Duodenal mucosa (tissue), 2 donors: ENCODE results near the gene MVB12B.

ENCODE experiments used
- H3K27ac ChIP-seq: one replicate; pipeline ENCODE4 v1.7.0; 2013; ENCODE audit warnings: low read depth, low read length
- H3K27me3 ChIP-seq, 2 donors: one replicate each; pipeline ENCODE4 v1.7.0; 2013; ENCODE audit warnings: low read length in 2 of 2, control low read depth in 1 of 2; ENCODE audit not compliant: insufficient read depth in 2 of 2, control insufficient read depth in 1 of 2
- H3K36me3 ChIP-seq, 2 donors: one replicate each; pipeline ENCODE4 v1.7.0; 2013; ENCODE audit warnings: low read length in 2 of 2, control low read depth in 1 of 2; ENCODE audit not compliant: insufficient read depth in 2 of 2, control insufficient read depth in 1 of 2
- H3K4me1 ChIP-seq, 2 donors: one replicate each; pipeline ENCODE4 v1.7.0; 2013; ENCODE audit warnings: low read length in 2 of 2, control low read depth in 1 of 2; ENCODE audit not compliant: insufficient read depth in 2 of 2, control insufficient read depth in 1 of 2
- H3K4me3 ChIP-seq, 2 donors: one replicate each; pipeline ENCODE4 v1.7.0; 2013; ENCODE audit warnings: low read length in 2 of 2, low read depth in 1 of 2
- H3K9ac ChIP-seq, 2 donors: one replicate each; pipeline ENCODE4 v1.7.0; 2013; ENCODE audit warnings: low read length in 2 of 2, low read depth in 1 of 2
- H3K9me3 ChIP-seq, 2 donors: one replicate each; pipeline ENCODE4 v1.7.0; 2013; ENCODE audit warnings: low read length in 2 of 2, control low read depth in 1 of 2; ENCODE audit not compliant: control insufficient read depth in 1 of 2

The MVB12B gene

DNA sequence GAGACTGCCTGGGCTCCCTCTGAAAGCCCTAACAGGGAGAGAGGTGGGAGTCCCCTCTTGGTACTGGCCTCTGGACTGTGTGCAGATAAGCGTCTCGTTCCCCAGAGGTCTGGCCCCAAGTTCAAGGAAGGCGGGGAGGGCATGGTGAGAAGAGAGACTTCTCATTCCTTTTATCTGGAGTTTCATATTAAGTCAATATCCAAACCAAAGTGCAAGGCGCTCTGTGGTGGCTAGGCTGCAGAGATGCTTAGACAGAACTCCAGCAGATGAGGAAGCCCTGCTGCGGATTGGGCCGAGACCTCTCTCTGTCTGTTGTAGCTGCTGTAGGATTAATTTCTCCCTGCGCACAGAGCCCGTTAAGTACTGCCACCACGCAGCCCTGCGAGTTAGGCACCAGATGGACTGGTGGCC lies 16.0 kb downstream of the MVB12B start:
- Histone ChIP-seq H3K9ac (no peak overlapping the region), H3K9me3 (no peaks in the 10 kb centered on the region), H3K36me3 (peaks cover 0 to 10% of the 10 kb centered on the region in 2 donors), H3K4me3 (no peak overlapping the region), H3K4me1 (peaks cover 8 to 15% of the 10 kb centered on the region in 2 donors), H3K27ac (no peak overlapping the region), H3K27me3 (no peaks in the 10 kb centered on the region)

DNA sequence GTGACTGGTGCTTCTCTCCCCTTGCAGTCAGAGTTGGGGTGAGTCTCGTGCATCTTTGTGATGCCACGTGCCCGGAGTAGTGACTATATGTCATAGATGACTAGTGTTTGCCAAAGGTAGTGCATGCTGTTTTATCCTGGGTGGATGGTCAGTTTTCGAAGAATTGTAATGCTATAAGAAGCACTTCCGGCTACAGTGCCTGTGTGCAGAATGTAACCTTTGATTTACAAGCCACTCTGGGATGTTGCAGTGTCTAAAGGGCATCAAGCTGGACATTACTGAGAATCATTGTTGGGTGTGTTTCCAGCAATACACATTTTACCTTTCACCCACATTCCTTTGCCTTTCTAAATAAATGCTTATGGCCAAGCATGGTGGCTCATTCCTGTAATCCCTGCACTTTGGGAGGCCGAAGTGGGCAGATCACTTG lies 16.7 kb downstream of the MVB12B start:
- no peak overlapping the region for H3K4me3 ChIP-seq
- H3K27me3 ChIP-seq: no peaks in the 10 kb centered on the region
- peaks cover 0 to 10% of the 10 kb centered on the region in 2 donors for H3K36me3 ChIP-seq
- no peak overlapping the region for H3K9ac ChIP-seq
- H3K9me3 ChIP-seq: no peaks in the 10 kb centered on the region
- H3K4me1 ChIP-seq: peaks cover 8 to 14% of the 10 kb centered on the region in 2 donors
- H3K27ac ChIP-seq: no peak overlapping the region

DNA sequence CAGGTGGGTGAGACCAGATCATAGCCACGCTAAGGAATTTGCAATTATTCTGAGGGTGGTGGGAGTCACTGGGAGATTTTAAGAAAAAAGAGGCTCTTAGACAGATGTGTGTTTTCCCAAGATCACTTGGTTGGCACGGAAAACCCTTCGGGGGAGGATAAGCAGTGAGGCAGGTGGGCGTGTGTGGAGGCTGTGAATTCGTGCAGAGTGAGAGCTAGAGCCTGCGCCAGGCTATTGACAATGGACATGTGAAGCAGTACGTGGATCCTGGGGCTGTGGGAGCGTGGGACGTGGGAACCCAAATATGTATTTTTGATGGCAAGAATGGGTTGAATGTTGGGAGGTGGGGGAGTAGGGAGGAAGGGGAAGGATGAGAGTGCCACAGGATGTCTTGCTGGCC lies 19.4 kb downstream of the MVB12B start:
- Histone ChIP-seq H3K27me3 (no peaks in the 10 kb centered on the region), H3K27ac (no peak overlapping the region), H3K36me3 (peaks cover 0 to 2% of the 10 kb centered on the region in 2 donors)

DNA sequence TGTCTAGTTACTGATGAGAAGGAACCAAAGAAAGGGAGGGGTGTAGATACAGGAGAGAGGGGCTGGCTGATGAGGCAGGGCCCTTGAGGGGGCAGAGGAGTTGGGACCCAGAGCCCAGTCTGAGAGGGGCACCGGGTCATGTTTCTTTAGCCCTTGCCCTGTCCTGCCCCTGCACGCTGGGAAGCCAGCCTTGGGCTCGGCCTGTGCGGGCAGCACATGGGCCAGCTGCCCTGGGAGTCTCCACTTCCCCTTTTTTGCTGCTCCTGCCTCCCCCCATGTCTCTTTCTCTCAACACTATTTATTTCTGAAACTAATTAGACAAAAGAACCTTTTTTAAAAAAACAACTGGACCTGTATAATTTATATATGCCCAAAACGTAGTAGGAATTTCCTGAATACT lies 20.5 kb downstream of the MVB12B start:
- Histone ChIP-seq H3K36me3 (no peaks in the 10 kb centered on the region), H3K9me3 (no peaks in the 10 kb centered on the region), H3K4me1 (peaks cover 9 to 14% of the 10 kb centered on the region in 2 donors), H3K27ac (no peak overlapping the region), H3K9ac (no peak overlapping the region), H3K27me3 (no peaks in the 10 kb centered on the region), H3K4me3 (no peak overlapping the region)

More for the DNA sequence above, 19.4 kb downstream of the MVB12B start:
- Histone ChIP-seq H3K9me3 (no peaks in the 10 kb centered on the region), H3K4me3 (no peak overlapping the region), H3K9ac (no peak overlapping the region), H3K4me1 (peaks cover 9 to 15% of the 10 kb centered on the region in 2 donors)

DNA sequence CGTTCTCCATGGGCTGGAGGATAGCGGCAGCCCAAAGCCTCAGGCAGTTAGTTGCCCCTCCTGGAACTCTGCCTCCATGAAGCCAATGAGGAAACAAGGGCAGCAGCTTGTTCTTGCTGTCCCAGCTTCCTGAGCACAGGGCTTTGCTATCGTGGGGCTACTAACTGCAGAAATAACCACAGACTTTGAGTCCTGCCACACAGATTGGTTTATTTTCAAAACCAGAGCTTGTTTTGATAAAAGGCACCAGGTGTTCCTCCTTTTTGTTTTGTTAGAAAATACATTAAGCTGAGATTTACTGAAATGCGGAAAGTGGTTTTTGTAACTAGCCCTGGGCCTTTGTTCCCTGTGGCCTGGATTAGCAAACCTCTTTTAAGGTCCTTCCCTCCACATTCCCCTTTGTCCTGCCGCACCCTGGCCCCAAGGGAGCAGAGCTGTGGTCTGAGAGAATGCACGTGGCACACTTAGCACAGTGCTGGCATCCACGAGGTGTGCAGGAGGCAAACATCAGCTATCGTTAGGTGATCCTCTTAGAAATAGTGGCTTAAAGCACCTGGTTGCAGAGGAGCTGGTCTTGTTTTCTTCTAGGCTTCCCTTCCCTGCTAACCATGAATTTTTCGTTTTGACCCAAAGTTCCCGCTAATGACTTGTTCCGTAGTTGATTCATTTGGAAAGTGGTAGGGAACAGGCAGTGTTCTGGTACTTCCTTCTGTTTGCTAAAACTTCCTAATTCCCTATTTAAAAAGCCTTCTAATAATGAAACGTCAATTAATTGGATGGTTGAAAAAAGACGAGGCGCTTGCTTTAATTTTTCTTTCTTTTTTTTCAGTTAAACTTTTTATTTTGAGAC lies 21.5 kb downstream of the MVB12B start:
- no peak overlapping the region for H3K4me3 ChIP-seq
- H3K4me1 ChIP-seq: peaks cover 4 to 7% of the 10 kb centered on the region in 2 donors
- no peak overlapping the region for H3K9ac ChIP-seq
- no peaks in the 10 kb centered on the region for H3K36me3 ChIP-seq
- H3K27ac ChIP-seq: no peak overlapping the region
- no peaks in the 10 kb centered on the region for H3K27me3 ChIP-seq
- no peaks in the 10 kb centered on the region for H3K9me3 ChIP-seq

DNA sequence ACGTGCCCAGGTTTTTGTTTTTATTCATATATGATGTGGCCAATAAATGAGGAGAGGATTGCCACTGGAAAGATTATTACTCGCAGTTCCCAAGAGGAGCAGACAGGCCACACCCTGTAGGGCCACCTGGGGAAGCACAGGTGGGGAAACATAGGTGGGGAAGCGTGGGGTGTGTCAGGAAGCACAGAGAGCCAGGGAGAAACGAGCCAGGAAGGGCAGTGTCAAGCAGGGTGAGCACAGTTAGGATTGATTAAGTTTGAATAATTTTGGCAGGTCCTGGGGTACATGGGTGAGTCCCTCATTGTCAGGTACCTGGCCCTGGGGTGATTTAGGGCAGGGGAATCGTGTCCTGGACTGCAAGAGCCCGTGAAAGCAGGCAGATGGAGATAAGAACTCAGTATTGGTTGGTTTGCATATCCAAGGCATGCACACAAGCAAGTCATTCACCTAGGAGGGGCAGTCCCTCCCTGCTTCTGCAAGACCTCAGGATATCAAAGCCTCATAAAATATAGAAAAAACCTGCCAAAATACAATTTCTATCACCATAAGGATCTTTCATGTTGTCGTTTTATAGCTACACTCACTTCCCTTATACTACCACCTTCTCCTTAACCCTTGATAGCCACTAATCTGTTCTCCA lies 22.4 kb downstream of the MVB12B start:
- no peak overlapping the region for H3K27ac ChIP-seq

DNA sequence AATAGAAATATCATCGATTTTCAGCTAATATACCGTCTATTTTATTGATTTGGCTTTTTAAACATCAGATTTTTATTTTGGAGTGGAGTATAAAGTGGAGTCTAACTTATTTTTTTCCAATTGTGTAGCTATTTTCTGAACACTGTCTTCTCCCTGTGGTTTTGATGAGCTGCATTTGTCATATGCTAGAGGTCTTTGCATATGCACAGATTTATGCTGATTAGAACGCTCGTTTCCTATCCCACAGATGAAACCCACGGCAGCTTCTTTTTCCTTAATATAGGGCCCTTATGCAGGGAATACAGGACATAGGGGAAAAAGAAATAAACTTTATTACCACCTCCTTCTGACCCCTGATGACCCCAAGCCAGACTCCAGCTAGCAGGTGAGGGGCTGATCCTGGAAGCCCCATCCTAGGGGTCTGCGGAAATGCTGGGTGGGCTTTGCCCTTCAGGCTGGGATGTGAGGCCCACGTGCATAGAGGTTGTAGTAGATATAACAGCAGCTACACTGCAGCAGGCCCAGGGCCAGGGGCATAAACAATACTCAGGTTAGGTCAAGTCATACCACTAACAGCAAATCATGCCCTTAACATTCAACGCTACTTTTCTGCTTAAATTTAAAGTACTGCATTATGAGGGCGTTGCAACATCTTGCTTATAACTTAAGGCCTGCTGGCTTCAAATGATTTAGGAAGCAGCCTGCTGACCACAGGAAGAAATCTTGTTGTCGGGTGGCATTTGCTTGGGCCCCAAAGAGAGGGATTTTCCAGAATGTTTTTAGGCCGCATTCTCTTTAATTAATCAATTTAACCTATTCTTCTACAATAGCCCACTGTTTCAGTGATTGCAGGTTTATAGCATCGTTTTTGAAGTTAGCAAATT lies 28.5 kb downstream of the MVB12B start:
- Histone ChIP-seq H3K9me3 (no peaks in the 10 kb centered on the region), H3K4me3 (no peak overlapping the region), H3K9ac (no peak overlapping the region), H3K27me3 (no peaks in the 10 kb centered on the region), H3K27ac (no peak overlapping the region), H3K36me3 (no peaks in the 10 kb centered on the region), H3K4me1 (peaks cover 0 to 3% of the 10 kb centered on the region in 2 donors)

More for the DNA sequence above, 22.4 kb downstream of the MVB12B start:
- Histone ChIP-seq H3K9me3 (no peaks in the 10 kb centered on the region), H3K4me1 (peaks cover 0 to 7% of the 10 kb centered on the region in 2 donors), H3K4me3 (no peak overlapping the region), H3K27me3 (no peaks in the 10 kb centered on the region), H3K9ac (no peak overlapping the region), H3K36me3 (no peaks in the 10 kb centered on the region)

DNA sequence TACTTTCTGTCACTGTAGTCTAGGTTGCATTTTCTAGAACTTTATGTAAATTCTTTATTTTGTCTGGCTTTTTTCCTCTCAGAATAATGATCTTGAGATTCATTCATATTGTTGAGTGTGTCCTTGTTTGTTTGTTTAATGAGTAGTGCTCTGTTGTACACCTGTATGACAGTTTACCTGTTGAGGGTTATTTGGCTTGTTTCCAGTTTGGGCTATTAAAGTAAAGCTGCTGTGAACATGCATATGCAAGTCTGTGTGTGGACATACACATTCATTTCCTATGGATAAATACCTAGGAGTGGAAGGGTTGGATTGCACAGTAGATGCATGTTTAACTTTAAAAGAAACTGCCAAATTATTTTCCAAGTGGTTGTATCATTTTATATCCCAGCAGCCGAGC lies 30.4 kb downstream of the MVB12B start:
- Histone ChIP-seq H3K9ac (no peak overlapping the region), H3K27ac (no peak overlapping the region), H3K4me1 (peaks cover 0 to 3% of the 10 kb centered on the region in 2 donors), H3K36me3 (no peaks in the 10 kb centered on the region), H3K27me3 (no peaks in the 10 kb centered on the region), H3K4me3 (no peak overlapping the region), H3K9me3 (peaks cover 12 to 16% of the 10 kb centered on the region in 2 donors)

DNA sequence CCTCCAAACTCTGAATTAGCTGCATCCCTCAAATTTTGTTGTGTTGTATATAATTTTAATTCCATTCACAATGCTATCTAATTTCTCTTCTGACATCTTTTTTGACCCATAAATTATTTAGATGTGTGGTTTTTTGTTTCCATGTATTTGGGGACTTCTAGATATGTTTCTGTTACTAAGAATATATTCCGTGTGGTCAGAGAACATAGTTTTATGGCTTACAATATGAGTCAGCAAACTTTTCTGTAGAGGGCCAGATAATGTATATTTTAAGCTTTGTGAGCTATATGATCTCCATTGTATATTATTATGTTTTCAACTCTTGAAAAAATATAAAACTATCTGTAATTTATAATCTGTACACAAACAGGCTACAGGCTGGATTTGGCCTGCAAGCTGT lies 33.4 kb downstream of the MVB12B start:
- no peak overlapping the region for H3K27ac ChIP-seq
- H3K9ac ChIP-seq: no peak overlapping the region
- peaks cover 15 to 21% of the 10 kb centered on the region in 2 donors for H3K9me3 ChIP-seq
- no peak overlapping the region for H3K4me3 ChIP-seq
- H3K36me3 ChIP-seq: no peaks in the 10 kb centered on the region
- no peaks in the 10 kb centered on the region for H3K27me3 ChIP-seq
- peaks cover 0 to 2% of the 10 kb centered on the region in 2 donors for H3K4me1 ChIP-seq
